H1 (cell line): ENCODE measurements around the gene VSIG10L2. TPM values are rescaled to one million over a fixed set of nuclear protein-coding genes. Genes with fewer than 3 reads are reported as not detected.

ENCODE experiments used
- CHD7 ChIP-seq: fragments of 300-600 bp; sonication (generic); IDR thresholded peaks from 2 replicates; pipeline ENCODE4 v1.7.1; 2012; ENCODE audit warnings: low read length, moderate library complexity, mild to moderate bottlenecking, inconsistent platforms; ENCODE audit not compliant: insufficient replicate concordance
- polyA plus RNA-seq, 7 experiments: library from polyadenylated mRNA; depleted of rRNA in 3 of 7; stranded (reverse) in 5 of 7; unstranded in 2 of 7; fragments of >200 nt in 5 of 7; fragments of 200-250 nt in 2 of 7; gene quantifications; 1 replicate in 5 of 7; 2 replicates in 1 of 7; 4 replicates in 1 of 7; pipeline versions ENCODE4 v1.2.1 to v1.2.3, GENCODE V29; 2011 to 2013; ENCODE audit warnings: missing spikeins in 2 of 7, mixed read lengths in 2 of 7
- total RNA-seq: library from RNA; stranded (reverse); fragmentation: NEBNext Ultra II Directional; extraction: Animal tissue kit (Norgen Biotek cat#: 25700); gene quantifications from 2 replicates; pipeline ENCODE4 v1.2.1, GENCODE V29; 2021

Gene VSIG10L2
- total and polyA plus RNA-seq, 2 of the 8 experiments (the other 6 are each of a cell fraction or from before 2014, with no cell fraction given): not detected

GRCh38 chr11:125945011-125945796, 640 bp upstream of the VSIG10L2 start (continued):
- TF ChIP-seq CHD7: no peak
